Superior temporal gyrus (tissue), 1 donor: ENCODE measurements around the gene WBP2NL.

Experiments used
- DNase-seq: peaks from one replicate; pipeline ENCODE4 v3.0.0-alpha.2; 2016; ENCODE audit errors: extremely low spot score

Gene WBP2NL

GRCh38 chr22:41978732-41979131 lies 19.9 kb upstream of the WBP2NL start:
- no peak for DNase-seq

DNA sequence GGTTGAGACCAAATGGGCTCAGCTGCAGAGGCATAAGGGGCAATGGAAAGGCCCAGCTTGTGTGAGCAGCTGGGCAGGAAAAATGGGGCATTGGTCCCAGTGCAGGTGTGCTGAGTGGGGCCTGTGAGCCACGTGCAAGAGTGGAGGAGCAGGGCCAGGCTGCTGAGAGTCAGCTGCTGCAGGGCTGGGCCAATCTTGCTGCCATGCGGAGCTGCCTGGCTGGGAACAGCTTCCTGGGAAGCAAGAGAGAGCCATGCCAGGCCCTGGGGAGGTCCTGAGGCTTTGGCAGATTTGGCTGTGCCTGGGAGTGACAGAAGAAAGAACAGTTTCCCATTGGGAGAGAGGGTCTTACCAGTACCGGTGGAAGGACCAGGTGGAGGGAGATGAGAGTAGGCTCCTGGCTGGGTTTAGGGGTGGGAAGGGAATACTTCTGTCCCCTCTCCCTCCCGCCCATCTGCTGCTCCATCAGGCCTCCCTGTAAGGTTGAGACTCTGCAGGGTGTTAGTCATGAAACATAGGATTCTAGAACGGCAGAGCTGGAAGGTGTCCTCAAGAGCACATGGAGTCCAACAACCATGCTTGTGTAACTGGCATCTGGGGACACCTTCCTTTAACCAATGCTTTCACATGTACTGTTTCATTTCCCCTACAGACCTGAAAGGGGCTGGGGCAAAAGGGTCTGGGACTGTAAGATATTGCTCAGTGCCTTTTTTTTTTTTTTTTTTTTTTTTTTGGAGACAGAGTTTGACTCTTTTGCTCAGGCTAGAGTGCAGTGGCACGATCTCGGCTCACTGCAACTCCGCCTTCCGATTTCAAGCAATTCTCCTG lies 19.0 kb upstream of the WBP2NL start:
- DNase-seq: peak; percentile 32

DNA sequence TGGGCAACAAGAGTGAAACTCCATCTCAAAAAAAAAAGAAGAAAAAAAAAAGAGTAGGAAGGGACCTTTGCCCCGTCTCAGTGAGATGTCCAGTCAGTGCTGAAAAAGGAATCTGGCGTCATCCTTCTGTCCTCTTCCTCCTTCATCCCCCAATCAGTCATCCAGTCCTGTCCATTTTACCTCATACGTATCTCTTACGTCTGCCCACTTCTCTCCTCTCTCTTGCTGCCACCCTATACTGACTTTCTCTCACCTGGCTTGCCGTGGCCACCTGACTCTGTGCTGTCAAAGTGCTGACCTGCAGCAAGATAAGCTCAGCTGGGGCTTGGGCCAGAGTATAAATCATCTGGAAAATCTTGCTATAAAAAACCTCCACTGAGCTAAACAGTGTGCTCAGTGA lies 15.7 kb upstream of the WBP2NL start:
- no peak for DNase-seq

DNA sequence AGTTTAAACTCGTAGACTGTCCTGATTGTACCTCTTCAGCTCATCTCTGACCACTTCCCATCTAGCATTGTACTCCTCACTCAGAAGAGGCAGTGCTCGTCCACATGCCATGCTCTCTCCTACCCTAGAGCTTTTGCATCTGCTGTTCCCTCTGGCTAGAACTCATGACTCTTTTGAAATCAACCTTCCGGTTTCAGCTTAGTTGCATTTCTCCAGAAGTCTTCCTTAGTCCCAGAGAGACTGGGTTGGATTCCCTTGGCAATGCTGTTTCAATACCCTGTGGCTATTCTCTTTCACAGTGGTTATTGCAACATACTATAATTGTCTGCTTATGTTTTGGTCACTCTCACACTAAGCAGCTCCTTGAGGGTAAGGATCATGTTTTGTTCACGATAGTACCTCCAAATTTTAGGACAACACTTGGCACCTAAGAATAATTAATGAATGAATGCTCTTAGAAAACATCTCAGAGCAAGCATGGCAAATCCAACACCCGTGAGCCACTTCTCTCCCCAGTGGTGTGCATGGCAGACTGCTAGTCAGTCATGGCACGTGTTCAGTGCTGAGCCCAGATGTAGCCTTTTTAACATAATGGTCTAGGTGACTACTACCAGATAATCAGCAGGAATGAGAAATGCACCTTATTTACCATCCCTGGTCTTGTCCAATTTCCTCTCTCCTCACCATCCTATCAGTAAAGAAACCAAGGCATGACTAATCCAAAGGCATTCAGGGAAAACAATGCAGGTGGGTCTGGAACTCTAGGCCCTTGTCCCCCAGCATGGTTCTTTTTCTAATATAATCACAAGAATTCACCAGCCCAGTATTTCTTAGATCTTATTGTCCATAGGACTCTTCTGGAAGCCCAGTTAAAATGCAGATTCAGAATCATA lies 14.8 kb upstream of the WBP2NL start:
- DNase-seq: no peak

GRCh38 chr22:41987276-41987675 lies 11.3 kb upstream of the WBP2NL start:
- no peak for DNase-seq

DNA sequence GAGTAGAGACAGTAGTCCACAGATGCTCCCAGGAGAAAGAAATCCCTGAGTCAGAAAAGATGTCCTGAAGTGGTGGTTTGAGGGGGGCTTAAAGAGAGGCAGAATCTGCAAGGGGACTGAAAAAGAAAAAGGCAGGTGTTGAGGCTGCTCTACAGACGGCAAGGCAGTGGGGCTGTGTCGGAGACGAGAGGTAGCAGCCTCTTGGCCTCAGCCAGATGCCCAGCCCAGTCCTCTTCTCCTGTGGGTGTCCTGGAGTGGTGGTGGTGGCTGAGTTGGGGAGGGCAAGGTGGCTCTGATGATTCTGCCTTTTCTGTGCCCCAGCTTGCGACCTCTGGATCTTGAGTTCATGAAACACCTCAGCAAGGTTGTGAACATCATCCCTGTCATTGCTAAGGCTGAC lies 9.3 kb upstream of the WBP2NL start:
- DNase-seq: no peak

DNA sequence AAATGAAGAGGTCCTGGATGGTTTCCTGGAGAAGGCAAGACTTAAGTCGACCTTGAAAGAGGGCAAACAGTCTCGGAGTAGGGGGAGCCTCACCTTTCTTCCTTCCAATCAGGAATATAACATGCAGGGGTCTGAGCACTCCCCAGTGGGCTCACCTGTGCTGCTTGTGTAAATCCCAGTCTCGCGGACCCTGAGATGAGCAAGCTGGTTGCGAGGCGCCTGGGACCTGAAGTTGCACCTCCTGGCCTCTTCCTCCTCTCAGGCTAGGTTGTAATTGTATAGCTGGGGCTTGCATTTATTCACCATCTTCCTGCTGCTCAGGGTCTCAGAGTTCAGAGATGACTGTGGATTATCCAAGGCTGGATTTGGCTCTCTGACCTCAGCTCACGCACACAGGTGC lies 7.5 kb upstream of the WBP2NL start:
- no peak for DNase-seq

- DNase-seq: no peak
Measured at GRCh38 chr22:41992496-41992895, 6.1 kb upstream of the WBP2NL start.

GRCh38 chr22:41995211-41995610 lies 3.4 kb upstream of the WBP2NL start:
- no peak for DNase-seq

DNA sequence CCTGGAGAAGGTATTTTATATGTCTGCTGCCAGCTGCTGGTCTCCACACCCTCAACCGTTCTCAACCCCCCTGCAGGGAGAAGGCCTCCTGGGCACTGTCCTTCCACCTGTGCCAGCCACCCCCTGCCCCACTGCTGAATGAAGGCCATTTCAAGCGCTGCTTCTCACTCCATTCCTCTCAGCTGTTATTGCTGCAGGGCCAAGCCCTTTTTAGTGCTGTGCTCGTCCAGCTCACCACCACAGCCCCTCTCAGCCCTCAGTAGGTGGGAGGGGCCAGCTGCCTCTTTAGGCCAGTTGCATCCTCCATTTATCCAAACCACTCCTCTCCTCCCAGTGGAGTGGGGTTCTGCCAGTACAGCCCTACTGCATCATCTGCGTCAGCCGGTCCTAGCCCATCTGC lies 1.8 kb upstream of the WBP2NL start:
- DNase-seq: no peak

GRCh38 chr22:42000466-42000865 lies 1.9 kb downstream of the WBP2NL start:
- DNase-seq: no peak

DNA sequence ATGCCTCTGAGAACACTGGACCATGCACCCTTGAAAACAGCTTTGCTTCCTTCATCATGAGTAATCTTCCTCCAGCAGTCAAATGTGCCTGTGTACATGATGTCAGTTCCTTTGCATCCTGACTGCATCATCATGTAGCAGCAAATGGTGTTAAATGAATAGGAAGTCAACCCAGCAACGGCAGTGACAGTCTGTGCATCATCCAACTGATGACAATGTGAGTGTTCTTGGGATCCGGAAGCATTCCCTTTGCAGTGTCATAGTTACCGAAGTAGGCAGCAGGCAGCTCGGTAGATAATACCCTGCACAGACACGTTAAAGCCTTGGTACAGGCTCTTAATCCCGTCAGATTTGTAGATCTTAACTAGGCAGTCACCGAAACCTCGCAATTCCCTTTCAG lies 2.5 kb downstream of the WBP2NL start:
- no peak for DNase-seq

DNA sequence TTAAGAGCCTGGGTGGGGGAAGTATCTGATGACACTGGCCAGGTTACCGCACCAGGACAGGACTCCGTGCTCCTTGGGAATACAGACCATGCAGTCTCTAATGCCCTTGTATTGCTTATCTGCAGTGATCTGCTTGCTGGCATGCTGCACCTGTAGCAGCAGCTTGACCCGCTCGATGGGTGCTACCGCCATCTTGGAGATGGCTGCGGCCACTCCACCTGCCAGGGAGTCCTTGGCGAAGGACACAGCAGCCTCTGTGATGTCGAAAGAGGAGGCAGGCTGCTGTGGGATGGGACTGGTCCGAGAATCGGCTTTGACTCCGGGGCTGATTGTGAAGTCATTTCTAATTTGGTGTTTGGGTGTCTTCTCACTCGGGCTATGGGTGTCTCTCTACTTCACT lies 3.1 kb downstream of the WBP2NL start:
- no peak for DNase-seq

DNA sequence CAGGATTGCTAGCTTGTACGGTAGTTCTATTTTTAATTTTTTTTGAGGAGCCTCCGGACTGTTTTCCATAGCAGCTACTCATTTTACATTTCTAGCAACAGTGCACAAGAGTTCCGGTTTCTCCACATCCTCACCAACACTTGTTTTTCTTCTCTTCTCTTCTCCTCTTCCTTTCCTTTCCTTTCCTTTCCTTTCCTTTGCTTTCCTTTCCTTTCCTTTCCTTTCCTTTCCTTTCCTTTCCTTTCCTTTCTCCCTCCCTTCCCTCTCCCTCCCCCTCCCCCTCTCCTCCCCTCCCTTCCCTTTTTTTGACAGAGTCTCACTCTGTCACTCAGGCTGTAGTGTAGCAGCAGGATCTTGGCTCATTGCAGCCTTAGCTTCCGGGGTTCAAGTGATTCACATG lies 9.3 kb downstream of the WBP2NL start:
- DNase-seq: no peak

DNA sequence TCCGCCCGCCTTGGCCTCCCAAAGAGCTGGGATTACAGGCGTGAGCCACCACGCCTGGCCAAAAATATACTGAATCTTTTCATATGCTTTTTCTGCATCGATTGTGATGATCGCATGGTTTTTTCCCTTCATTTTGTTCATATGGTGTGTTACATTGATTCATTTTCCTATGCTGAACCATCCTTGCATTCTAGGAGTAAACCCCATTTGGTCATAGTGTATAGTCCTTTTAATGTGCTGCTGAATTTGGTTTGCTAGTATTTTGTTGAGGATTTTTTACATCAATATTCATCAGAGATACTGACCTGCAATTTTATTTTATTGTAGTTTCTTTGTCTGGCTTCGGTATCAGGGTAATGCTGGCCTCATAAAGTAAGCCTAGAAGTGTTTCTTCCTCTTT lies 12.2 kb downstream of the WBP2NL start:
- DNase-seq: no peak

DNA sequence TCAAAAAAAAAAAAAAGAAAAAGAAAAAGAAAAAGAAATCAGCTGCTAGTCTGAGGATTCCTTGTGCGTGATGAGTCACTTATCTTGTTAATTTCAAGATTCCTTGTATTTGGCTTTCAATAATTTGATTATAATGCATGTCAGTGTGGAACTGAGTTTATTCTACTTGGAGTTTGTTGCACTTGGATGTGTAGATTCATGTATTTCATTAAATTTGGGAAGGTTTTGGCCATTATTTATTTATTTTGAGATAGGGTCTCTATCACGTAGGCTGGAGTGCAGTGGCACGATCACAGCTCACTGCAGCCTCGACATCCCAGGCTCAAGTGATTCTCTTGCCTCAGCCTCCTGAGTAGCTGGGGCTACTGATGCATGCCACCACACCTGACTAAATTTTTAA lies 14.8 kb downstream of the WBP2NL start:
- DNase-seq: no peak

GRCh38 chr22:42016111-42016510 lies 17.5 kb downstream of the WBP2NL start:
- no peak for DNase-seq

- DNase-seq: no peak
Measured at GRCh38 chr22:42018224-42018623, 19.6 kb downstream of the WBP2NL start.

GRCh38 chr22:42021571-42021970 lies 23.0 kb downstream of the WBP2NL start:
- no peak for DNase-seq

- no peak for DNase-seq
Measured at GRCh38 chr22:42022162-42022847, 23.7 kb downstream of the WBP2NL start.

- no peak for DNase-seq
Measured at GRCh38 chr22:42025421-42025820, 26.8 kb downstream of the WBP2NL start.

DNA sequence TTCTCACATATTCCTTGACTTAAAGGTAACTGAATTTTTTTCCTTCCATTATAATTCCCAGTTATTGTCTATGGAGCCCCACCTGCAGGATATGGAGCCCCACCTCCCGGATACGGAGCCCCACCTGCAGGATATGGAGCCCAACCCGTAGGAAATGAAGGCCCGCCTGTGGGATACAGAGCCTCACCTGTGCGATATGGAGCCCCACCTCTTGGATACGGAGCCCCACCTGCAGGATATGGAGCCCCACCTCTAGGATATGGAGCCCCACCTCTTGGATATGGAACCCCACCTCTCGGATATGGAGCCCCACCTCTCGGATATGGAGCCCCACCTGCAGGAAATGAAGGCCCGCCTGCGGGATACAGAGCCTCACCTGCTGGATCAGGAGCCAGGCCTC lies 28.1 kb downstream of the WBP2NL start:
- no peak for DNase-seq
